ENCODE measurements around the gene GPRC5C. TPM values are rescaled to one million over a fixed set of nuclear protein-coding genes. Genes with fewer than 3 reads are reported as not detected.

GPRC5C gene
- total RNA-seq, 1 donor from 2014 or later, result 24.7 TPM

- no peak overlapping the region for H3K4me3 Mint-ChIP-seq (ENCODE audit: unreplicated experiment)
- no peaks in the 10 kb centered on the region for H3K9me3 Mint-ChIP-seq (ENCODE audit: unreplicated experiment)
- H3K27ac Mint-ChIP-seq (ENCODE audit: unreplicated experiment), result no peak overlapping the region
- peaks cover 8% of the 10 kb centered on the region for H3K36me3 Mint-ChIP-seq (ENCODE audit: low read depth, unreplicated experiment)
- TF ChIP-seq CTCF (IDR thresholded peaks at IDR 0.05; ENCODE audit: unreplicated experiment), result no peak
- peaks cover 16% of the 10 kb centered on the region for H3K4me1 Mint-ChIP-seq (ENCODE audit: unreplicated experiment)
- no peak for DNase-seq (ENCODE audit: low spot score)
- peaks cover 6% of the 10 kb centered on the region for H3K27me3 Mint-ChIP-seq (ENCODE audit: unreplicated experiment)
Observed at GRCh38 chr17:74447628-74448159, 15.8 kb downstream of the GPRC5C start.

DNA sequence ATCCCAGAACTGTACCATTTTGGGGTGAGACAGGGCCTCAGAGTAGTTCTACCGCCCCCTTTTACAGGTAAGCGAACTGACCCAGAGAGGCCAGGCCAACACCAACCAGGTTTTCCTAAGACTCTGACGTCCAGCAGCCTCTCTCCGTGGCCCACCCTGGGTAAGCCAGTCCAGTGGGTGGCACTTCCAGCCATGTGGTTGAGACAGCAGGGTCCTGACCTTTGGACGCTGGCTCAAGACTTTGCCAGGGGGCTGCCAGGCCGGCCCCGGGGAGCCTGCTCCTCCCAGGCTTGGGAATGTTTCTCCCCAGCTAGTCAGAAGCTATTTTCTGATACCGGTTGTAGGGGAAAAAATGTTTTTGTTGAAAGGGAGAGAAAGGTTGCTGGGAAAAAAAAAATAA is 16.9 kb downstream of the GPRC5C start:
- H3K36me3 Mint-ChIP-seq (ENCODE audit: low read depth, unreplicated experiment), result peaks cover 8% of the 10 kb centered on the region
- H3K9me3 Mint-ChIP-seq (ENCODE audit: unreplicated experiment), result no peaks in the 10 kb centered on the region
- H3K27me3 Mint-ChIP-seq (ENCODE audit: unreplicated experiment), result peaks cover 9% of the 10 kb centered on the region
- no peak for TF ChIP-seq CTCF (IDR thresholded peaks at IDR 0.05; ENCODE audit: unreplicated experiment)
- DNase-seq (ENCODE audit: low spot score), result no peak
- H3K4me3 Mint-ChIP-seq (ENCODE audit: unreplicated experiment), result no peak overlapping the region
- peaks cover 17% of the 10 kb centered on the region for H3K4me1 Mint-ChIP-seq (ENCODE audit: unreplicated experiment)
- no peak overlapping the region for H3K27ac Mint-ChIP-seq (ENCODE audit: unreplicated experiment)

- Mint-ChIP-seq H3K27me3 (ENCODE audit: unreplicated experiment) (peaks cover 9% of the 10 kb centered on the region), H3K4me1 (ENCODE audit: unreplicated experiment) (peaks cover 11% of the 10 kb centered on the region), H3K9me3 (ENCODE audit: unreplicated experiment) (no peaks in the 10 kb centered on the region), H3K27ac (ENCODE audit: unreplicated experiment) (no peak overlapping the region), H3K4me3 (ENCODE audit: unreplicated experiment) (no peak overlapping the region), H3K36me3 (ENCODE audit: low read depth, unreplicated experiment) (peaks cover 8% of the 10 kb centered on the region)
- TF ChIP-seq CTCF (IDR thresholded peaks at IDR 0.05; ENCODE audit: unreplicated experiment), result no peak
- DNase-seq (ENCODE audit: low spot score), result no peak
Observed at GRCh38 chr17:74449306-74449705, 17.4 kb downstream of the GPRC5C start.

- Mint-ChIP-seq H3K4me1 (ENCODE audit: unreplicated experiment) (peaks cover 6% of the 10 kb centered on the region), H3K4me3 (ENCODE audit: unreplicated experiment) (no peak overlapping the region), H3K9me3 (ENCODE audit: unreplicated experiment) (no peaks in the 10 kb centered on the region), H3K27ac (ENCODE audit: unreplicated experiment) (no peak overlapping the region), H3K36me3 (ENCODE audit: low read depth, unreplicated experiment) (peaks cover 8% of the 10 kb centered on the region), H3K27me3 (ENCODE audit: unreplicated experiment) (peaks cover 10% of the 10 kb centered on the region)
- no peak for DNase-seq (ENCODE audit: low spot score)
- TF ChIP-seq CTCF (IDR thresholded peaks at IDR 0.05; ENCODE audit: unreplicated experiment), result no peak
Observed at GRCh38 chr17:74449773-74450172, 17.9 kb downstream of the GPRC5C start.

- peaks cover 8% of the 10 kb centered on the region for H3K36me3 Mint-ChIP-seq (ENCODE audit: low read depth, unreplicated experiment)
- H3K4me3 Mint-ChIP-seq (ENCODE audit: unreplicated experiment), result no peak overlapping the region
- no peak for DNase-seq (ENCODE audit: low spot score)
- peaks cover 13% of the 10 kb centered on the region for H3K27me3 Mint-ChIP-seq (ENCODE audit: unreplicated experiment)
- no peak overlapping the region for H3K27ac Mint-ChIP-seq (ENCODE audit: unreplicated experiment)
- H3K4me1 Mint-ChIP-seq (ENCODE audit: unreplicated experiment), result peaks cover 6% of the 10 kb centered on the region
- TF ChIP-seq CTCF (IDR thresholded peaks at IDR 0.05; ENCODE audit: unreplicated experiment), result no peak
- H3K9me3 Mint-ChIP-seq (ENCODE audit: unreplicated experiment), result no peaks in the 10 kb centered on the region
Observed at GRCh38 chr17:74450231-74450630, 18.3 kb downstream of the GPRC5C start.

All from endothelial cell (in vitro differentiated cells).